Measurements from ENCODE around the gene PLSCR4. TPM values are rescaled to one million over a fixed set of nuclear protein-coding genes. Genes with fewer than 3 reads are reported as not detected.
"Not testable (repeated sequence)": the region's sequence is repeated elsewhere in the genome, so short reads cannot be mapped to it uniquely, and the experiment has no call there.

Gene PLSCR4
- under 1 TPM in 1 of 5 experiments, not detected in 4; 0.42 TPM for total RNA-seq
- not detected for polyA plus RNA-seq
- not detected for total RNA-seq

DNA sequence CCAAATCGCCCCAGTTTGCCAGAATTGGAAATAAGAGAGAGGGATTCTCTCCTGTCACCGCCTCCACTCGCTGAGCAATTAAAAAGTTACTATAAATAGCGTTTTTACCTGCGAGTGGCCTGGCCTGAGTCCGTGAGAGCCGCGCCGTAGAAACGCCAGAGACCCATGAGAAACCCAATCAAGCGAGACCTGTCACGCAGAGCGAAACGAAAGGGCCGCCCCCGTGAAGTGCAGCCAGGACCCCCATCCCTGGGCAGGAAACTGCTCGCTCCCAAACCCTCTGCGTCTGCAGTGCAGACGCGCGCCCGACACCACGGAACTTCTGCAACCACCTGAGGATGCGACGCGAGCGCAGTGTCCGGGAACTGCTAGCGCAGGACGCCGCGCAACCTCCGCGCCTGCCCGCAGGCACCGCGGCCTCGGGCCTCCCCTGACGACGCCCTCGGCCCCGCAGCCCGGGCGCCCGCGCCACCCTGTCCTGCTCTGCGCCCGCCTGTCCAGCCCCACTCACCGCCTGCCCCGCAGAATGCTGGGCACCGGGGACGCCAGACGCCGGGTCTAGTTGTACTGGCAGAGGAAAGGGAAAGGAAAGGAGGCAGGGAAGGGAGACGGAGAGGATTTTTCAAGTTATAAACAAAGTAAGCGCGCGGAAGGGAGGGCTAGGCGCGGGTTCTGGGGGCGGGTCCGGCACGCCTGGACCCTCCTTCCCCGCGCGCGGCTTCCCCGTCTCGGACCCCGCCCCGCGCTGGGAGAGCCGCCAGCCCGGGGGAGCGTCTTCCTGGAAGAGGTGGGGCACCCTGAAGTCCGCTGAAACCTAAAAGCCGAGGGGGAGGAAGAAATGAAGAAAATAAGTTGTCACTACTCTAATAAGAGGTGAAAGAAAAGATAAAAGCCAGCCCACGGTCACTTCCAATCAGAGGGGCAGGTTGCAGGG lies at the start of gene PLSCR4:
PLSCR4 (minus strand) TSS at position 657 of the 934 bp plus-strand sequence. CDS start 29,034 bp downstream, outside the sequence.
- Histone ChIP-seq H3K4me3 (ENCODE audit: low read length) (no peak within 1 kb of the TSS), H3K4me1 (ENCODE audit: control insufficient read depth in 2 of 2, insufficient read depth in 2 of 2, low read length in 2 of 2) (no peaks in the 10 kb centered on the region), H3K36me3 (ENCODE audit: control insufficient read depth in 2 of 3, insufficient read depth in 3 of 3, low read length in 3 of 3) (no peaks in the 10 kb centered on the region), H3K9me3 (ENCODE audit: control insufficient read depth in 2 of 3, low read length in 3 of 3) (no peaks in the 10 kb centered on the region), H3K27ac (ENCODE audit: low read depth, low read length) (no peak within 1 kb of the TSS), H3K27me3 (ENCODE audit: control insufficient read depth in 2 of 2, insufficient read depth in 2 of 2, low read length in 2 of 2) (peaks cover 0 to 2% of the 10 kb centered on the region in 2 donors)
- intact Hi-C loops (cut with micrococcal nuclease) = no loop called here
- DNase-seq (no peak), ATAC-seq (peak; percentile 54)
- Mint-ChIP-seq H3K4me3 (peak within 1 kb of the TSS; percentile 22 to 77 (median 70)), H3K27me3 (peaks cover 43 to 64% (median 51%) of the 10 kb centered on the region in 5 donors), H3K9me3 (peaks cover 0 to 21% (median 3%) of the 10 kb centered on the region in 11 donors), H3K4me1 (peaks cover 0 to 11% (median 7%) of the 10 kb centered on the region in 7 donors), H3K27ac (no peak within 1 kb of the TSS), H3K36me3 (peaks cover 0 to 3% (median 0%) of the 10 kb centered on the region in 5 donors)
- ChIA-PET POLR2A (no interaction called here), CTCF (no interaction called here)

GRCh38 chr3:146293401-146293800 lies 42.5 kb upstream of the PLSCR4 start:
- H3K27ac ChIP-seq (ENCODE audit: low read depth, low read length); intact Hi-C loops (cut with micrococcal nuclease); DNase-seq; H3K4me3 Mint-ChIP-seq; H3K27ac Mint-ChIP-seq; H3K9me3 ChIP-seq (ENCODE audit: control insufficient read depth in 2 of 3, low read length in 3 of 3); H3K4me3 ChIP-seq (ENCODE audit: low read length); H3K4me1 ChIP-seq (ENCODE audit: control insufficient read depth in 2 of 2, insufficient read depth in 2 of 2, low read length in 2 of 2); H3K36me3 Mint-ChIP-seq; H3K27me3 ChIP-seq (ENCODE audit: control insufficient read depth in 2 of 2, insufficient read depth in 2 of 2, low read length in 2 of 2); H3K36me3 ChIP-seq (ENCODE audit: control insufficient read depth in 2 of 3, insufficient read depth in 3 of 3, low read length in 3 of 3); H3K4me1 Mint-ChIP-seq; CTCF ChIA-PET; ATAC-seq: not testable (repeated sequence)
- H3K27me3 Mint-ChIP-seq = peaks cover 0 to 14% (median 4%) of the 10 kb centered on the region in 5 donors
- POLR2A ChIA-PET = interaction anchor here (0.6 kb wide), 1 partner anchor 157 kb away, joined by 6 read pairs; no protein-coding TSS in a partner anchor
- peaks cover 0 to 15% (median 3%) of the 10 kb centered on the region in 11 donors for H3K9me3 Mint-ChIP-seq

- ATAC-seq (no peak), DNase-seq (no peak)
- intact Hi-C loops (cut with micrococcal nuclease) = no loop called here
- no peak overlapping the region for H3K27ac ChIP-seq (ENCODE audit: low read depth, low read length)
- no peaks in the 10 kb centered on the region for H3K27me3 ChIP-seq (ENCODE audit: control insufficient read depth in 2 of 2, insufficient read depth in 2 of 2, low read length in 2 of 2)
- POLR2A ChIA-PET = no interaction called here
- no peak overlapping the region for H3K4me3 Mint-ChIP-seq
- H3K4me1 ChIP-seq (ENCODE audit: control insufficient read depth in 2 of 2, insufficient read depth in 2 of 2, low read length in 2 of 2) = no peaks in the 10 kb centered on the region
- H3K4me3 ChIP-seq (ENCODE audit: low read length) = no peak overlapping the region
- no peak overlapping the region for H3K27ac Mint-ChIP-seq
- no peaks in the 10 kb centered on the region for H3K4me1 Mint-ChIP-seq
- H3K36me3 Mint-ChIP-seq = no peaks in the 10 kb centered on the region
- CTCF ChIA-PET = no interaction called here
- peaks cover 0 to 1% (median 0%) of the 10 kb centered on the region in 5 donors for H3K27me3 Mint-ChIP-seq
- no peaks in the 10 kb centered on the region for H3K9me3 ChIP-seq (ENCODE audit: control insufficient read depth in 2 of 3, low read length in 3 of 3)
- H3K36me3 ChIP-seq (ENCODE audit: control insufficient read depth in 2 of 3, insufficient read depth in 3 of 3, low read length in 3 of 3) = no peaks in the 10 kb centered on the region
- peaks cover 0 to 5% (median 0%) of the 10 kb centered on the region in 11 donors for H3K9me3 Mint-ChIP-seq
Measured at GRCh38 chr3:146283781-146284445, 33.0 kb upstream of the PLSCR4 start.

DNA sequence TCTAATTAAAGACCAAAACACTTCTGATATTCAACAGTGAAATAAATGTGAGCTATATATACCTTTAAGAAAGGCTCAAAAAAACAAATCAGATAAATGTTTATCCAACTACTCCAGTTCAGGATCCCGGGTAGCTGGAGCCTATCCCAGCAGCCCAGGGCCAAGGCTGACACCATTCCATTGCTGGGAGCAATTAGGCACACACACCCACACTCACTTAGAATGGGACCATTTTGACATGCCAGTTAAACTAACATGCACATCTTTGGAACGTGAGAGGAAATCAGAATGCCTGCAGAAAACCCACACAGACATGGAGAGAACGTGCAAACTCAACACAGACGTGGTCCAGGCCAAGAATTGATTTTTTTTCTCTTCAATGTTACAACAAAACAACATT lies 30.0 kb upstream of the PLSCR4 start:
- H3K9me3 ChIP-seq (ENCODE audit: control insufficient read depth in 2 of 3, low read length in 3 of 3) = no peaks in the 10 kb centered on the region
- ATAC-seq (no peak), DNase-seq (no peak)
- H3K36me3 ChIP-seq (ENCODE audit: control insufficient read depth in 2 of 3, insufficient read depth in 3 of 3, low read length in 3 of 3) = no peaks in the 10 kb centered on the region
- intact Hi-C loops (cut with micrococcal nuclease) = no loop called here
- Mint-ChIP-seq H3K27me3 (peaks cover 0 to 1% (median 0%) of the 10 kb centered on the region in 5 donors), H3K36me3 (no peaks in the 10 kb centered on the region), H3K4me1 (no peaks in the 10 kb centered on the region), H3K27ac (no peak overlapping the region), H3K4me3 (no peak overlapping the region), H3K9me3 (no peaks in the 10 kb centered on the region)
- POLR2A ChIA-PET = no interaction called here
- H3K27ac ChIP-seq (ENCODE audit: low read depth, low read length) = no peak overlapping the region
- no peak overlapping the region for H3K4me3 ChIP-seq (ENCODE audit: low read length)
- no peaks in the 10 kb centered on the region for H3K4me1 ChIP-seq (ENCODE audit: control insufficient read depth in 2 of 2, insufficient read depth in 2 of 2, low read length in 2 of 2)
- CTCF ChIA-PET = no interaction called here
- H3K27me3 ChIP-seq (ENCODE audit: control insufficient read depth in 2 of 2, insufficient read depth in 2 of 2, low read length in 2 of 2) = no peaks in the 10 kb centered on the region

DNA sequence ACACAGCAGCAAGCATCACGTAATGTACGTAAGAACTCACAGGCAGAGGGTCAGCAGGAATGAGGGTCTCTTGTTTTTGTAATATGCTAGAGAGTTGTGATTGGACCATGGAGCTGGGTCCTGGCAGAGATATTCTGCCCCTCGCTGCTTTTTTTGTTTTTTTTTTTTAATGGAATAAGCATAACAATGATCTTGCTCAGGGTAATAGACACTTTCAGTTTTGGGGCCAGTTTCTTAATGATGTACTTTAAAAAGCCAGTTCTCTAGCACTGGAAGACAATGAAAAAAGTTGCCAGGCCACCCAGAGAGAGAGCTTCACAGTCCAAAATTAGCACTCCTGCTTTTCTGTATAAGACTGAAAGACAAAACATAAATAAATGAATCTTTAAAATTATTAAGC lies 29.0 kb upstream of the PLSCR4 start:
- POLR2A ChIA-PET = no interaction called here
- Histone ChIP-seq H3K27ac (ENCODE audit: low read depth, low read length) (no peak overlapping the region), H3K9me3 (ENCODE audit: control insufficient read depth in 2 of 3, low read length in 3 of 3) (no peaks in the 10 kb centered on the region), H3K27me3 (ENCODE audit: control insufficient read depth in 2 of 2, insufficient read depth in 2 of 2, low read length in 2 of 2) (no peaks in the 10 kb centered on the region), H3K4me3 (ENCODE audit: low read length) (no peak overlapping the region), H3K36me3 (ENCODE audit: control insufficient read depth in 2 of 3, insufficient read depth in 3 of 3, low read length in 3 of 3) (no peaks in the 10 kb centered on the region), H3K4me1 (ENCODE audit: control insufficient read depth in 2 of 2, insufficient read depth in 2 of 2, low read length in 2 of 2) (no peaks in the 10 kb centered on the region)
- DNase-seq (no peak), ATAC-seq (no peak)
- no peak overlapping the region for H3K4me3 Mint-ChIP-seq
- H3K36me3 Mint-ChIP-seq = no peaks in the 10 kb centered on the region
- CTCF ChIA-PET = no interaction called here
- peaks cover 0 to 2% (median 0%) of the 10 kb centered on the region in 11 donors for H3K9me3 Mint-ChIP-seq
- H3K27ac Mint-ChIP-seq = no peak overlapping the region
- H3K4me1 Mint-ChIP-seq = no peaks in the 10 kb centered on the region
- peaks cover 0 to 4% (median 0%) of the 10 kb centered on the region in 5 donors for H3K27me3 Mint-ChIP-seq
- intact Hi-C loops (cut with micrococcal nuclease) = no loop called here

DNA sequence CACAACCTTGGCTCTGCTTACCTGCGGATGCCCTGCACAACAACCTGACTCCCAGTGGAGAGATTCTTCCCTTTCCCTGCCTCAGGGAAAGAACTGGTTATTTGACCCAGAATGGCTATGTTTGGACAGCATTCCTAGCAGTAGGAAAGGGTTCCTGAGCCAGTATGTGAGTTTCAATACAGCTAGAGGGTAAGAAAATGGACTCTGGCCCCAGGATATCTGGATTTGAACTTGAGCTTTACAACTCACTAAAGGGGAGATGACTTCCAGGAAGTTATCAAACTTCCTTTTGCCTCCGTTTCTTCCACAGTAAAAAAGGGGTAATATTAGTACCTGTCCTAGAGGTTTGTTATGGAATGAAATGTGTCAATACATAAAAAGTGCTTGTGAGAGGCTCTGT lies 28.1 kb upstream of the PLSCR4 start:
- POLR2A ChIA-PET = no interaction called here
- H3K4me1 Mint-ChIP-seq = no peaks in the 10 kb centered on the region
- H3K36me3 Mint-ChIP-seq = no peaks in the 10 kb centered on the region
- H3K4me3 ChIP-seq (ENCODE audit: low read length) = no peak overlapping the region
- H3K27ac Mint-ChIP-seq = no peak overlapping the region
- ATAC-seq = no peak
- no peaks in the 10 kb centered on the region for H3K9me3 ChIP-seq (ENCODE audit: control insufficient read depth in 2 of 3, low read length in 3 of 3)
- H3K4me3 Mint-ChIP-seq = no peak overlapping the region
- no peaks in the 10 kb centered on the region for H3K36me3 ChIP-seq (ENCODE audit: control insufficient read depth in 2 of 3, insufficient read depth in 3 of 3, low read length in 3 of 3)
- no peak for DNase-seq
- CTCF ChIA-PET = no interaction called here
- H3K4me1 ChIP-seq (ENCODE audit: control insufficient read depth in 2 of 2, insufficient read depth in 2 of 2, low read length in 2 of 2) = no peaks in the 10 kb centered on the region
- H3K27me3 Mint-ChIP-seq = peaks cover 0 to 9% (median 0%) of the 10 kb centered on the region in 5 donors
- H3K27ac ChIP-seq (ENCODE audit: low read depth, low read length) = no peak overlapping the region
- intact Hi-C loops (cut with micrococcal nuclease) = no loop called here
- no peaks in the 10 kb centered on the region for H3K27me3 ChIP-seq (ENCODE audit: control insufficient read depth in 2 of 2, insufficient read depth in 2 of 2, low read length in 2 of 2)
- peaks cover 0 to 2% (median 0%) of the 10 kb centered on the region in 11 donors for H3K9me3 Mint-ChIP-seq

Measured in naive thymus-derived CD4-positive, alpha-beta T cell (primary cell).